ENCODE results near the gene RBP3.
A peak's percentile ranks its signal among the peaks of the same experiment; 100 is the strongest.

Gene RBP3

GRCh38 chr10:47337310-47337709 lies 10.9 kb upstream of the RBP3 start:
- H3K27ac ChIP-seq (replicated peaks), result no peak overlapping the region
- H3K27me3 ChIP-seq (ENCODE audit: insufficient read depth, poor library complexity, severe bottlenecking), result peaks cover 4% of the 10 kb centered on the region
- TF ChIP-seq CTCF (IDR thresholded peaks at IDR 0.05; ENCODE audit: insufficient read depth, low read length), result no peak
- no peak for TF ChIP-seq REST (IDR thresholded peaks at IDR 0.05; ENCODE audit: insufficient replicate concordance, low read depth)
- TF ChIP-seq GABPA (IDR thresholded peaks at IDR 0.05; ENCODE audit: low read depth), result no peak
- TF ChIP-seq SPI1 (IDR thresholded peaks at IDR 0.05; ENCODE audit: borderline replicate concordance, low read depth), result no peak
- no peak for TF ChIP-seq POLR2AphosphoS5 (IDR thresholded peaks at IDR 0.05; ENCODE audit: low read depth)
- no peak for DNase-seq (ENCODE audit: low read depth in 1 of 2, low spot score in 1 of 2)
- no peak overlapping the region for H3K4me3 ChIP-seq (replicated peaks; ENCODE audit: insufficient read depth, low read length)

- Histone ChIP-seq H3K27me3 (ENCODE audit: insufficient read depth, poor library complexity, severe bottlenecking) (peaks cover 2% of the 10 kb centered on the region), H3K4me3 (replicated peaks; ENCODE audit: insufficient read depth, low read length) (no peak overlapping the region), H3K27ac (replicated peaks) (no peak overlapping the region)
- no peak for DNase-seq (ENCODE audit: low read depth in 1 of 2, low spot score in 1 of 2)
- TF ChIP-seq POLR2AphosphoS5 (IDR thresholded peaks at IDR 0.05; ENCODE audit: low read depth) (no peak), SPI1 (IDR thresholded peaks at IDR 0.05; ENCODE audit: borderline replicate concordance, low read depth) (no peak), GABPA (IDR thresholded peaks at IDR 0.05; ENCODE audit: low read depth) (no peak), REST (IDR thresholded peaks at IDR 0.05; ENCODE audit: insufficient replicate concordance, low read depth) (no peak), CTCF (IDR thresholded peaks at IDR 0.05; ENCODE audit: insufficient read depth, low read length) (no peak)
These were observed 8.9 kb upstream of the RBP3 start for GRCh38 chr10:47339186-47339735.

GRCh38 chr10:47339759-47340607 lies 8.2 kb upstream of the RBP3 start:
- Histone ChIP-seq H3K4me3 (replicated peaks; ENCODE audit: insufficient read depth, low read length) (no peak overlapping the region), H3K27me3 (ENCODE audit: insufficient read depth, poor library complexity, severe bottlenecking) (peaks cover 8% of the 10 kb centered on the region), H3K27ac (replicated peaks) (no peak overlapping the region)
- no peak for TF ChIP-seq SPI1 (IDR thresholded peaks at IDR 0.05; ENCODE audit: borderline replicate concordance, low read depth)
- TF ChIP-seq CTCF (IDR thresholded peaks at IDR 0.05; ENCODE audit: insufficient read depth, low read length), result no peak
- TF ChIP-seq POLR2AphosphoS5 (IDR thresholded peaks at IDR 0.05; ENCODE audit: low read depth), result no peak
- TF ChIP-seq GABPA (IDR thresholded peaks at IDR 0.05; ENCODE audit: low read depth), result no peak
- TF ChIP-seq REST (IDR thresholded peaks at IDR 0.05; ENCODE audit: insufficient replicate concordance, low read depth), result no peak
- DNase-seq (ENCODE audit: low read depth in 1 of 2, low spot score in 1 of 2), result peak; percentile 18 to 45
